Neural crest cell (in vitro differentiated cells): ENCODE measurements around the gene CRYGS. TPM values are rescaled to one million over a fixed set of nuclear protein-coding genes. Genes with fewer than 3 reads are reported as not detected.

Experiments used
- DNase-seq: peaks from one replicate; pipeline ENCODE4 v3.0.0; 2021; ENCODE audit warnings: low read depth, mixed read lengths, low spot score
- H3K27ac Mint-ChIP-seq: one replicate; pipeline ENCODE4 v1.8.0; 2021; ENCODE audit warnings: mild to moderate bottlenecking, mixed read lengths; ENCODE audit not compliant: unreplicated experiment
- H3K27me3 Mint-ChIP-seq: 2 replicates; pipeline ENCODE4 v1.8.0; 2021; ENCODE audit warnings: low read depth, mild to moderate bottlenecking, mixed read lengths
- H3K36me3 Mint-ChIP-seq: 2 replicates; pipeline ENCODE4 v1.8.0; 2021; ENCODE audit warnings: low read depth, mild to moderate bottlenecking, mixed read lengths
- H3K4me1 Mint-ChIP-seq: 2 replicates; pipeline ENCODE4 v1.8.0; 2021; ENCODE audit warnings: mixed read lengths
- H3K4me3 Mint-ChIP-seq: one replicate; pipeline ENCODE4 v1.8.0; 2021; ENCODE audit warnings: mild to moderate bottlenecking, mixed read lengths
- H3K9me3 Mint-ChIP-seq: 2 replicates; pipeline ENCODE4 v1.8.0; 2021; ENCODE audit warnings: mixed read lengths
- CTCF ChIP-seq: fragments of 200-600 bp; sonication (generic); conservative IDR thresholded peaks from 2 replicates; pipeline ENCODE4 v1.5.0; 2021; ENCODE audit warnings: antibody characterized with exemption, mild to moderate bottlenecking
- long read RNA-seq: library from polyadenylated mRNA; unstranded; transcript quantifications from one replicate; pipeline ENCODE4 v2.0.0, GENCODE V29; 2020
- total RNA-seq: library from RNA; stranded (reverse); gene quantifications from 2 replicates; pipeline ENCODE4 v1.2.1, GENCODE V29; 2021

Gene CRYGS
- 4.3 and 4.7 TPM in 2 replicates for total RNA-seq
- long read RNA-seq, result 0 reads

DNA sequence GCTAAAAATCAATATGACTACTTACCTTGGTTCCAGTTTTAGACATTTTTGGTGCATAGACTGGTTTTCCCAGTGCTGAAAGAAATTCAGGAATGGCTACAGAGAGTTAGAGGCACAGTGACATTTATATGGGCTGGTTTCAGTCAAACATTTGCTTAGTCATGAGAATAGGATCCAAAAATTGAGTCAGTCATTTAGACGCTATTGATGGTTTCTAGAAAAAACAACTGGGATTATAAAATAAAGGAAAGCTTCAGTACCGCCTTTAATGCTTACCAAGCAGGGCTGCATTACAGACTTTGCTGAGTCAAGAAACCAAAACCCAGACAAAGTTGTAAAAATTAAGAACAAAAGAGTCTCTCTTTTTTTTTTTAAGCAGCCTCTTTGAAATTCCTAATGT is at the start of gene CRYGS:
TSS of gene CRYGS (minus strand) at position 100 of the 400 bp plus-strand sequence. CDS start at position 46, 54 bp downstream.
- no peaks in the 10 kb centered on the region for H3K9me3 Mint-ChIP-seq
- H3K27ac Mint-ChIP-seq, result no peak within 1 kb of the TSS
- no peak for TF ChIP-seq CTCF
- no peaks in the 10 kb centered on the region for H3K27me3 Mint-ChIP-seq
- H3K36me3 Mint-ChIP-seq, result peaks cover 4% of the 10 kb centered on the region
- no peaks in the 10 kb centered on the region for H3K4me1 Mint-ChIP-seq
- H3K4me3 Mint-ChIP-seq, result no peak within 1 kb of the TSS
- DNase-seq, result no peak

GRCh38 chr3:186593862-186594261 is 49.7 kb upstream of the CRYGS start:
- DNase-seq, result no peak
- no peak for TF ChIP-seq CTCF
- Mint-ChIP-seq H3K4me1 (peaks cover 7% of the 10 kb centered on the region), H3K27me3 (no peaks in the 10 kb centered on the region), H3K36me3 (no peaks in the 10 kb centered on the region), H3K4me3 (no peak overlapping the region), H3K9me3 (no peaks in the 10 kb centered on the region), H3K27ac (no peak overlapping the region)

- no peak for TF ChIP-seq CTCF
These were observed 48.5 kb upstream of the CRYGS start for GRCh38 chr3:186592682-186593081.

GRCh38 chr3:186590580-186591295 is 46.6 kb upstream of the CRYGS start:
- DNase-seq, result no peak
- Mint-ChIP-seq H3K9me3 (no peaks in the 10 kb centered on the region), H3K36me3 (no peaks in the 10 kb centered on the region), H3K27me3 (no peaks in the 10 kb centered on the region), H3K4me1 (no peaks in the 10 kb centered on the region), H3K27ac (no peak overlapping the region), H3K4me3 (no peak overlapping the region)
- no peak for TF ChIP-seq CTCF

More at GRCh38 chr3:186592682-186593081, 48.5 kb upstream of the CRYGS start:
- Mint-ChIP-seq H3K27ac (no peak overlapping the region), H3K4me1 (peaks cover 5% of the 10 kb centered on the region), H3K27me3 (no peaks in the 10 kb centered on the region), H3K9me3 (no peaks in the 10 kb centered on the region), H3K36me3 (no peaks in the 10 kb centered on the region), H3K4me3 (no peak overlapping the region)
- no peak for DNase-seq

- no peak for DNase-seq
- TF ChIP-seq CTCF, result no peak
- Mint-ChIP-seq H3K27ac (no peak overlapping the region), H3K4me3 (no peak overlapping the region), H3K4me1 (no peaks in the 10 kb centered on the region), H3K36me3 (no peaks in the 10 kb centered on the region), H3K27me3 (no peaks in the 10 kb centered on the region), H3K9me3 (no peaks in the 10 kb centered on the region)
These were observed 45.8 kb upstream of the CRYGS start for GRCh38 chr3:186589856-186590579.
